KMS-11 (cell line): Measurements from ENCODE around the gene SREBF2.

Experiments
- H2AFZ ChIP-seq: fragments of 200-600 bp; sonication (generic); 2 replicates; pipeline ENCODE4 v1.6.1; 2016; ENCODE audit warnings: antibody characterized with exemption, mixed run types, low read depth
- H3K27ac ChIP-seq: fragments of 200-600 bp; sonication (generic); 2 replicates; pipeline ENCODE4 v1.6.1; 2016; ENCODE audit warnings: mild to moderate bottlenecking, mixed run types
- H3K27me3 ChIP-seq: fragments of 200-600 bp; sonication (generic); 2 replicates; pipeline ENCODE4 v1.6.1; 2017; ENCODE audit warnings: mild to moderate bottlenecking, low read depth, mixed run types, moderate library complexity; ENCODE audit not compliant: insufficient read depth
- H3K36me3 ChIP-seq: fragments of 200-600 bp; sonication (generic); 2 replicates; pipeline ENCODE4 v1.6.1; 2017; ENCODE audit warnings: mild to moderate bottlenecking, mixed run types; ENCODE audit not compliant: insufficient read depth
- H3K4me1 ChIP-seq: fragments of 200-600 bp; sonication (generic); 2 replicates; pipeline ENCODE4 v1.6.1; 2016; ENCODE audit warnings: mild to moderate bottlenecking, low read depth, mixed run types; ENCODE audit not compliant: poor library complexity, severe bottlenecking
- H3K4me2 ChIP-seq: fragments of 200-600 bp; sonication (generic); 2 replicates; pipeline ENCODE4 v1.7.0; 2016; ENCODE audit warnings: mild to moderate bottlenecking, mixed run types
- H3K4me3 ChIP-seq: fragments of 200-600 bp; sonication (generic); IDR thresholded peaks from 2 replicates; pipeline ENCODE4 v1.6.1; 2017; ENCODE audit warnings: low read depth, low read length, mixed read lengths; ENCODE audit not compliant: insufficient read depth
- H3K79me2 ChIP-seq: fragments of 200-600 bp; sonication (generic); 2 replicates; pipeline ENCODE4 v1.6.1; 2016; ENCODE audit warnings: low read depth, mixed run types; ENCODE audit not compliant: insufficient read depth
- H3K9ac ChIP-seq: fragments of 200-600 bp; sonication (generic); 2 replicates; pipeline ENCODE4 v1.6.1; 2016; ENCODE audit warnings: mild to moderate bottlenecking, mixed run types
- H4K20me1 ChIP-seq: fragments of 200-600 bp; sonication (generic); 2 replicates; pipeline ENCODE4 v1.6.1; 2016; ENCODE audit warnings: mild to moderate bottlenecking, mixed run types; ENCODE audit not compliant: insufficient read depth
- CTCF ChIP-seq: fragments of 200-600 bp; sonication (generic); conservative IDR thresholded peaks from 2 replicates; pipeline ENCODE4 v1.6.1; 2017; ENCODE audit warnings: low read depth, mild to moderate bottlenecking, antibody characterized with exemption, low read length, moderate library complexity, mixed read lengths

The SREBF2 gene

GRCh38 chr22:41844513-41844912 lies 11.6 kb downstream of the SREBF2 start:
- H3K4me2 ChIP-seq = no peak overlapping the region
- no peak overlapping the region for H2AFZ ChIP-seq
- no peaks in the 10 kb centered on the region for H3K36me3 ChIP-seq
- no peak overlapping the region for H3K9ac ChIP-seq
- peaks cover 21% of the 10 kb centered on the region for H3K4me1 ChIP-seq
- peaks cover 37% of the 10 kb centered on the region for H4K20me1 ChIP-seq
- H3K79me2 ChIP-seq = peaks cover 92% of the 10 kb centered on the region
- no peaks in the 10 kb centered on the region for H3K27me3 ChIP-seq
- no peak for TF ChIP-seq CTCF
- no peak overlapping the region for H3K4me3 ChIP-seq
- no peak overlapping the region for H3K27ac ChIP-seq

GRCh38 chr22:41845380-41846267 lies 12.7 kb downstream of the SREBF2 start:
- no peaks in the 10 kb centered on the region for H3K27me3 ChIP-seq
- H4K20me1 ChIP-seq = peaks cover 39% of the 10 kb centered on the region
- no peak for TF ChIP-seq CTCF
- no peak overlapping the region for H3K4me2 ChIP-seq
- H2AFZ ChIP-seq = no peak overlapping the region
- H3K36me3 ChIP-seq = no peaks in the 10 kb centered on the region
- H3K9ac ChIP-seq = no peak overlapping the region
- peaks cover 21% of the 10 kb centered on the region for H3K4me1 ChIP-seq
- peaks cover 96% of the 10 kb centered on the region for H3K79me2 ChIP-seq
- no peak overlapping the region for H3K4me3 ChIP-seq
- H3K27ac ChIP-seq = no peak overlapping the region

- no peak overlapping the region for H3K27ac ChIP-seq
- H3K27me3 ChIP-seq = no peaks in the 10 kb centered on the region
- H4K20me1 ChIP-seq = peaks cover 39% of the 10 kb centered on the region
- no peak overlapping the region for H2AFZ ChIP-seq
- no peak overlapping the region for H3K4me2 ChIP-seq
- TF ChIP-seq CTCF = no peak
- no peak overlapping the region for H3K4me3 ChIP-seq
- H3K36me3 ChIP-seq = no peaks in the 10 kb centered on the region
- H3K4me1 ChIP-seq = peaks cover 21% of the 10 kb centered on the region
- H3K79me2 ChIP-seq = peaks cover 96% of the 10 kb centered on the region
- no peak overlapping the region for H3K9ac ChIP-seq
These were observed 13.5 kb downstream of the SREBF2 start for GRCh38 chr22:41846268-41846987.

- H3K9ac ChIP-seq = no peak overlapping the region
- H3K4me1 ChIP-seq = peaks cover 19% of the 10 kb centered on the region
- H3K36me3 ChIP-seq = no peaks in the 10 kb centered on the region
- H3K4me2 ChIP-seq = no peak overlapping the region
- H3K27ac ChIP-seq = no peak overlapping the region
- peaks cover 37% of the 10 kb centered on the region for H4K20me1 ChIP-seq
- no peak for TF ChIP-seq CTCF
- no peak overlapping the region for H2AFZ ChIP-seq
- H3K4me3 ChIP-seq = no peak overlapping the region
- H3K27me3 ChIP-seq = no peaks in the 10 kb centered on the region
- peaks cover 96% of the 10 kb centered on the region for H3K79me2 ChIP-seq
These were observed 14.4 kb downstream of the SREBF2 start for GRCh38 chr22:41847300-41847699.
